CD4-positive, alpha-beta T cell (primary cell): Measurements from ENCODE around the gene EPHA4. TPM values are rescaled to one million over a fixed set of nuclear protein-coding genes. Genes with fewer than 3 reads are reported as not detected.

Source experiments
- ATAC-seq: fragments of 200-7000 bp; cut with Tn5 transposase; one replicate; pipeline ENCODE4 v1.10.0; 2022; ENCODE audit warnings: mild to moderate bottlenecking; ENCODE audit not compliant: poor library complexity
- CTCF ChIA-PET: fragments of 350-600 bp; sonication (Branson Sonifier 250); formaldehyde crosslinking; loops from one replicate; lab custom pipeline; 2021; ENCODE audit warnings: antibody characterized with exemption, inconsistent platforms; lab: Charles Lee
- POLR2A ChIA-PET: fragments of 350-600 bp; sonication (Branson Sonifier 250); formaldehyde crosslinking; loops from one replicate; lab custom pipeline; 2021; ENCODE audit warnings: antibody characterized with exemption, inconsistent platforms; lab: Charles Lee
- DNase-seq, 14 experiments: peaks; one replicate each; pipeline ENCODE4 v3.0.0-alpha.2; 2013 to 2020; ENCODE audit warnings: mixed read lengths in 2 of 14
- H3K27ac ChIP-seq, 2 donors: one replicate each; pipeline versions ENCODE4 v1.5.1 to v1.7.0; 2013; ENCODE audit warnings: low read length in 2 of 2, low read depth in 1 of 2, mild to moderate bottlenecking in 1 of 2
- H3K27me3 ChIP-seq, 2 experiments: 1 replicate in 1 of 2; 2 replicates in 1 of 2; pipeline versions ENCODE4 v1.6.1 to v1.7.0; 2013; ENCODE audit warnings: low read length in 2 of 2, control low read depth in 1 of 2, mild to moderate bottlenecking in 1 of 2, moderate library complexity in 1 of 2; ENCODE audit not compliant: insufficient read depth in 2 of 2, control insufficient read depth in 1 of 2
- H3K36me3 ChIP-seq: one replicate; pipeline ENCODE4 v1.6.1; 2013; ENCODE audit warnings: low read length, control low read depth; ENCODE audit not compliant: insufficient read depth
- H3K4me1 ChIP-seq: one replicate; pipeline ENCODE4 v1.6.1; 2013; ENCODE audit warnings: low read length, control low read depth; ENCODE audit not compliant: insufficient read depth
- H3K4me3 ChIP-seq: one replicate; pipeline ENCODE4 v1.5.1; 2013; ENCODE audit warnings: mild to moderate bottlenecking, low read length, moderate library complexity
- H3K9me3 ChIP-seq, 2 experiments: 1 replicate in 1 of 2; 2 replicates in 1 of 2; pipeline versions ENCODE4 v1.6.1 to v1.7.0; 2013; ENCODE audit warnings: low read length in 2 of 2, mild to moderate bottlenecking in 2 of 2, control low read depth in 1 of 2, moderate library complexity in 1 of 2; ENCODE audit not compliant: control insufficient read depth in 1 of 2, insufficient read depth in 1 of 2
- H3K27ac Mint-ChIP-seq: one replicate; pipeline ENCODE4 v1.8.0; 2020; ENCODE audit warnings: mixed read lengths
- H3K27me3 Mint-ChIP-seq: one replicate; pipeline ENCODE4 v1.8.0; 2021; ENCODE audit warnings: mixed read lengths
- H3K36me3 Mint-ChIP-seq: one replicate; pipeline ENCODE4 v1.8.0; 2021; ENCODE audit warnings: low read depth, mixed read lengths
- H3K4me1 Mint-ChIP-seq: one replicate; pipeline ENCODE4 v1.8.0; 2021; ENCODE audit warnings: low read depth, mixed read lengths
- H3K4me3 Mint-ChIP-seq: one replicate; pipeline ENCODE4 v1.8.0; 2020; ENCODE audit warnings: mild to moderate bottlenecking, mixed read lengths
- H3K9me3 Mint-ChIP-seq: one replicate; pipeline ENCODE4 v1.8.0; 2020; ENCODE audit warnings: mixed read lengths
- CTCF ChIP-seq: fragments of 200-600 bp; IDR thresholded peaks from one replicate; pipeline ENCODE4 v1.8.0; 2022; ENCODE audit warnings: antibody characterized with exemption, mild to moderate bottlenecking
- intact Hi-C, 2 experiments: fragments of 100-400 bp; cut with DNase I in 1 of 2; cut with micrococcal nuclease in 1 of 2; formaldehyde crosslinking; loops; one replicate each; pipeline versions ENCODE4 v1.15.1 to v1.9.0; 2023 to 2025; cut with DNase I, micrococcal nuclease
- total RNA-seq, 174 experiments: library from RNA in 2 of 174; stranded (reverse) in 2 of 174; gene quantifications; one replicate each; pipeline ENCODE4 v1.2.3 and lab custom pipeline; 2021 to 2026

Gene EPHA4
- total RNA-seq, 2 experiments from 2014 or later: 85.7 to 86.5 TPM

GRCh38 chr2:221529943-221530652 is 42.0 kb downstream of the EPHA4 start:
- peak overlapping the region; percentile 47 for H3K4me3 Mint-ChIP-seq
- POLR2A ChIA-PET: interaction anchor here (0.6 to 3.7 kb wide), 8 partner anchors 9 to 101 kb away, joined by 3 to 64 read pairs (median 6); partner anchors contain the start of gene EPHA4
- H3K27me3 Mint-ChIP-seq: no peaks in the 10 kb centered on the region
- peaks cover 80% of the 10 kb centered on the region for H3K4me1 Mint-ChIP-seq
- ATAC-seq (peak; percentile 74), DNase-seq (peak in 4 of 14 experiments; percentile 21 to 54 (median 50))
- Histone ChIP-seq H3K4me3 (peak overlapping the region; percentile 31), H3K36me3 (no peaks in the 10 kb centered on the region), H3K9me3 (no peaks in the 10 kb centered on the region), H3K27ac (peak overlapping the region; percentile 8 to 65), H3K27me3 (no peaks in the 10 kb centered on the region), H3K4me1 (peaks cover 48% of the 10 kb centered on the region)
- CTCF ChIA-PET: interaction anchor here (1.2 kb wide), 1 partner anchor 16 kb away, joined by 3 read pairs; no protein-coding TSS in a partner anchor
- no peak for TF ChIP-seq CTCF
- H3K36me3 Mint-ChIP-seq: peaks cover 5% of the 10 kb centered on the region
- H3K9me3 Mint-ChIP-seq: no peaks in the 10 kb centered on the region
- peak overlapping the region; percentile 91 for H3K27ac Mint-ChIP-seq
- intact Hi-C loops: loop anchor here (1.0 to 5.0 kb wide), 2 partner anchors 12 to 37 kb away; no protein-coding TSS in a partner anchor

GRCh38 chr2:221529177-221529942 is 42.7 kb downstream of the EPHA4 start:
- H3K4me1 Mint-ChIP-seq: peaks cover 78% of the 10 kb centered on the region
- no peaks in the 10 kb centered on the region for H3K27me3 Mint-ChIP-seq
- POLR2A ChIA-PET: interaction anchor here (0.6 to 3.7 kb wide), 7 partner anchors 9 to 100 kb away, joined by 3 to 64 read pairs (median 6); partner anchors contain the start of gene EPHA4
- H3K9me3 Mint-ChIP-seq: no peaks in the 10 kb centered on the region
- Histone ChIP-seq H3K27me3 (no peaks in the 10 kb centered on the region), H3K36me3 (no peaks in the 10 kb centered on the region), H3K27ac (peak overlapping the region; percentile 8 to 65), H3K4me1 (peaks cover 48% of the 10 kb centered on the region), H3K4me3 (peak overlapping the region; percentile 31), H3K9me3 (no peaks in the 10 kb centered on the region)
- intact Hi-C loops: no loop called here
- peak overlapping the region; percentile 47 for H3K4me3 Mint-ChIP-seq
- DNase-seq: peak in 3 of 14 experiments; percentile 16 to 45 (median 21)
- TF ChIP-seq CTCF: no peak
- peak overlapping the region; percentile 91 for H3K27ac Mint-ChIP-seq
- peaks cover 7% of the 10 kb centered on the region for H3K36me3 Mint-ChIP-seq
- CTCF ChIA-PET: no interaction called here
- no peak for ATAC-seq

GRCh38 chr2:221527776-221528309 is 44.3 kb downstream of the EPHA4 start:
- Histone ChIP-seq H3K9me3 (no peaks in the 10 kb centered on the region), H3K27me3 (no peaks in the 10 kb centered on the region), H3K4me1 (peaks cover 48% of the 10 kb centered on the region), H3K4me3 (peak overlapping the region; percentile 13), H3K27ac (peak overlapping the region; percentile 46 to 65), H3K36me3 (no peaks in the 10 kb centered on the region)
- Mint-ChIP-seq H3K36me3 (peaks cover 8% of the 10 kb centered on the region), H3K27ac (peak overlapping the region; percentile 91), H3K27me3 (no peaks in the 10 kb centered on the region), H3K4me3 (peak overlapping the region; percentile 71), H3K9me3 (no peaks in the 10 kb centered on the region), H3K4me1 (peaks cover 75% of the 10 kb centered on the region)
- intact Hi-C loops: no loop called here
- no peak for TF ChIP-seq CTCF
- ATAC-seq (peak; percentile 82), DNase-seq (peak in 13 of 14 experiments; percentile 15 to 74 (median 49))
- ChIA-PET CTCF (no interaction called here), POLR2A (interaction anchor here (1.6 kb wide), 1 partner anchor 10 kb away, joined by 11 read pairs; no protein-coding TSS in a partner anchor)
